NK-92 (cell line): ENCODE results near the gene IFIT1.
"Not testable (repeated sequence)": the region's sequence is repeated elsewhere in the genome, so short reads cannot be mapped to it uniquely, and the experiment has no call there.

Experiments used
- DNase-seq: peaks from one replicate; lab custom pipeline; 2025; ENCODE audit not compliant: unreplicated experiment; lab: John Stamatoyannopoulos, UW

Gene IFIT1, protein sequence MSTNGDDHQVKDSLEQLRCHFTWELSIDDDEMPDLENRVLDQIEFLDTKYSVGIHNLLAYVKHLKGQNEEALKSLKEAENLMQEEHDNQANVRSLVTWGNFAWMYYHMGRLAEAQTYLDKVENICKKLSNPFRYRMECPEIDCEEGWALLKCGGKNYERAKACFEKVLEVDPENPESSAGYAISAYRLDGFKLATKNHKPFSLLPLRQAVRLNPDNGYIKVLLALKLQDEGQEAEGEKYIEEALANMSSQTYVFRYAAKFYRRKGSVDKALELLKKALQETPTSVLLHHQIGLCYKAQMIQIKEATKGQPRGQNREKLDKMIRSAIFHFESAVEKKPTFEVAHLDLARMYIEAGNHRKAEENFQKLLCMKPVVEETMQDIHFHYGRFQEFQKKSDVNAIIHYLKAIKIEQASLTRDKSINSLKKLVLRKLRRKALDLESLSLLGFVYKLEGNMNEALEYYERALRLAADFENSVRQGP

DNA sequence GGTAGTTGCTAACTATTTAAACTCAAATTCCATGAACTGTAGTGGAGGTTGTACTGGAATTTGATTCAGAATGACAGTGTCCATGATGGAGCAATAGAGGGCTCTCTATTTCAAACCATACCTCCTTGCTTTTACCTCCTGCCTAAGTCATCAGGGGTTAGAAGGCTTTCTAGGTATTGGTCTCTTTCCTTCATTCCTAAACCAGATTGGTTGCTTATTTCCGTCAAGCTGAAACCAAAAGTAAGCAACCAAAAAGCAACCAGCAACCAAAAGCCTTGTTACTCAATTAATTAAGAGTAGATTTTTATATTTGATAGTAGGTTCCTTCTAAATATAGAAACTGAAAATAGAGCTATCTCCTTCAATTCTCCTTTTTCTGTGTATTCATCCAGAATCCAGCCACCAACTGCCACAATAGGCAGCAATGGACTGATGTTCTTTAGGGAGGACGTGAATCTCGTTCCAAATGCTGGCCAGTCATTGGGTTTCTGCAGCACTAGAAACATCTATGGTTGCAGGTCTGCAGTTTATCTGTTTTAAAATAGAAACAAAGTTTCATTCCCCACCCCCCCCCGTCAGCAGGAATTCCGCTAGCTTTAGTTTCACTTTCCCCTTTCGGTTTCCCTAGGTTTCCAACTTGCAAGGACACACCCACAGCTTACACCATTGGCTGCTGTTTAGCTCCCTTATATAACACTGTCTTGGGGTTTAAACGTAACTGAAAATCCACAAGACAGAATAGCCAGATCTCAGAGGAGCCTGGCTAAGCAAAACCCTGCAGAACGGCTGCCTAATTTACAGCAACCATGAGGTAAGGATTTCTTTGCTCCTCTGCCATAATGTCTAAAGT, at the start of gene IFIT1:
Gene IFIT1, plus strand, starts transcription at position 717 of the 850 bp plus-strand sequence. Its CDS starts 90 bp downstream, at position 807.
- no peak for DNase-seq

DNA sequence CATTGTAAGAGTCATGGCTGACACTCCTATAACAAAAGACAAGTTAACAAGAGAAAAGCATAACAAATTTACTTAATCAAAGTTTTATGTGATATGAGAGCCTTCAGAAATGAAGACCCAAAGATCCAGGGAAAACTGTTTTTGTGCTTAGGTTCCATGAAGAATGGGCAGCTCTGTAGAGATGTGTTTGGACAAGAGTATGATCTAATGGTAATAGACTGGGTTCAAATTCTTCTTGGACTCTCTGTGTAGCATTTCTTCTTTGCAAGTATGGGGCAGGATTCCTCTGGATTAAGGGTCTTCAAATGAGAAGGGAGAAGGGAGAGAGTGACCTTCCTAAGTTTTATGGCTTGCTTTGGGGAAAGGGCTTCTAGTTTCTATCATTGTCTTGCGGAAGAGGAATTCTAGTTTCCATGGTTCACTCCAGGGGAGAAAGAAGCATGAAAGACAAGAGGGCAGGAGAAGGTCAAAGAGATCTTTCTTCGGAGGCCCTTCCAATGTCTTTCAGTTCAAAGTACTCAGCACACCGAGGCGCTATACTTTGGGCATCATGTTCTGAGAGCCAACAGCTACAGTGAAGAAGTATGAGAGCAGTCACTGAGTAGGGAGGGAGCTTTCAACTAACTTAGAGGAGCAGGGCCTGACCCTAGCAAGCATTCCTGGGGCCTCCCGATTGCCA, 49.2 kb upstream of the IFIT1 start:
- DNase-seq = no peak

DNA sequence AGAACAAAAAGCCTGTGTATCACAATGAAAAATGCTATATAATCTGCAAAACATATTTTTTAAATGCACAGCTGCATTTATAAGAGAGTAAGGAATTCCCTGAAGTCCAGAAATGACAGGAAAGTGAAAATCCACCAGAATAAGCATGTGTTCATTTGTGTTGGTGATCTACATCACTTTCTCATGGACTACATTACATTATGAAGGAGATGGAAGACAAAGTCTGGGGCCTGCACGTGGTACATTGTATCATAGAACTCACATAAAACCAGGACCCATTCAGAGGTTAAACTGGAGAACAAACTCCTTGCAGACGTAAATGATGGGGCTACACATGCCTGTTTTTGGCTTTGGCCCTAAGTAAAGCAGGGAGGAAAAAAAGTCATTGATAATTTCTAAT, 48.3 kb upstream of the IFIT1 start:
- no peak for DNase-seq

DNA sequence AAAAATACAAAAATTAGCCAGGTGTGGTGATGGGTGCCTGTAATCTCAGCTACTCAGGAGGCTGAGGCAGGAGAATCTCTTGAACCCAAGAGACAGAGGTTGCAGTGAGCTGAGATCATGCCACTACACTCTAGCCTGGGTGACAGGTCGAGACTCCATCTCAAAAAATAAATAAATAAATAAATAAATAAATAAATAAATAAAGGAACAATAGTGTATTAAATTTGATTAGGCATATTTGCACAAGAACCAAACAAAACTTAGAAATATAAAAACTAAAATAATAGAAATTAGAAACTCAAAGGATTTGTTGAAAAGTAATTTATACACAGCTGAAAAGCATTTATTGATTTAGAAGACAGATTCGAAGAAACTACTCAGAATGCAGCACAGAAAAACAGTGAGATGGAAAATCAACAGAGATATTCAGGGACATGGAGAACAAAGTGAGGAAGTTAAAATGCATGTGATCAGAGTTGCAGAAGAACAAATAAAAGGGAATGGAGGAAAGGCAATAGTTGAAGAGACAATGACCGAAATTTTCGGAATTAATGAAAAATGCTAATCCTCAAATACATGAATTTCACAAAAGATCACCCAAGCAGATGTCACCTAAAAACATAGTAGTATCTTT, 46.9 kb upstream of the IFIT1 start:
- no peak for DNase-seq

DNA sequence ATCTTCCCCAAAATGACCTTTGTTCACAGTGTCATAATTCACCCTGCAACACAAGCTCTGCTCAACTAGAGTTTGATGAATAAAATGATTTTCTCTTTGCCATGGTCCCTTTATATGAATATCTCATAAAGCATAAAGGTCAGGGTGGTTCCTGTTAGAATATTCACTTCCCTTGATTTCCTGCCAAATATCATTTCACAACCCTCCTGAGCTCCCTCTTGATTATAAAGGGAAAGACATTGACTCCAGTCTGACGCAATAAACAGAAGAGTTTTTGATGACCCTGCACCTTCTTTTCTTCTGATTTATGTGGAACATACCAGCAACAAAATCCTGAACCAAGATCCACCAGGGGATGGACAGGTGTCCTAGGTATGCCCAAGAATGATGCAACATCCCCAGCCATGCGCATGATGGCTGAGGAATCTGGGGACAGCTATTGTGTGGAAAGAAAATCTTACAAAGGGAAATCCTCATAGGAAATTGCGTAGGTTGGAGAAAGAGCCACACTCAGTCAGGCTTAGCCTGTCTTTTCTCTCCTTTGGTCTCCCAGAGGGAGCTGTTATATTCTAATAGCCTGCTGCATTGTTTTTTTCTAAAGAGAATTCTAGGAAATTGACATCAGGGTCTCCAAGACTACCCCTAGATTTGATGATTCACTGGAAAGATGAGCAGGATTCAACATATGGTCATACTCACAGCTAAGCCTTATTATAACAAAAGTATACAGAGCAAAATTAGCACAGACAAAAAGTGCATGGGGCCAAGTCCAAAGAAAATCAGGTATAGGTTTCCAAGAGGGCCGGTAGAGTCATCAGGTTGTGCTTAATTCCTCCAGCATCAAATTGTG, 45.8 kb upstream of the IFIT1 start:
- no peak for DNase-seq

DNA sequence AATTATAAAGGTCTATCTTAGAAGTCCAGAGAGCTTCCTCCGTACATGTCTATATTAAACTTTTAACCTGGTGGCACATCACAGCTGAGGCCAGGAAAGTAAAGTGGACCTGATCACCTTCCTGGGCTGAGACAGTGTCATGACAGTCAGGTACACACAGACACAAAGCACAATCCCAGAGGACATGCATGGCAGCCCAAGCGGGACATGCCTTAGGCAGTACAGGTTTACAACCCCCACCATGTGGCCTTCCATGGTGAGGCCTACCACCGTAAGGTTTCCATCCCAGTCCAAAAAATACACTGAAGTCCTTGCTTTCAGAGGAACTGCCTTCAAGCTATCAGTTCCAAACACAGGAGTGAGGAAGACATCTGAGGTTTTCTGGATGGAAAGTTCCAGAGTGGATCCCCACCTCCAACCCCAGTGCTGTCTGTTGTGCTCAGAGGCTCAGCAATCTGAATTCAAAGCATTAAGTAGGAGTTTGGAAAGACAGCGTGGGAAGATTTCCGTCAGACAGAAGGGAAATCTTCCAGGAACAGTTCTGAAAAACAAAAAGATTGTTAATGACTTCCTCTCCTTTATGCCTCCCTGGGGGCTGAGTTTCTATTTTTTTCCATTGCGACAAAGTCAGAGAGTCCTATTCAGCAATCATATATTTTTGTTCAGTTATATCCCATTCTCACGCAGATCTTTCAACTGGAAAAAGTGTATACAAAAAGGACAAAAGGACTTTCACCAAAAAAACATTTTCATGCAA, 44.5 kb upstream of the IFIT1 start:
- no peak for DNase-seq

DNA sequence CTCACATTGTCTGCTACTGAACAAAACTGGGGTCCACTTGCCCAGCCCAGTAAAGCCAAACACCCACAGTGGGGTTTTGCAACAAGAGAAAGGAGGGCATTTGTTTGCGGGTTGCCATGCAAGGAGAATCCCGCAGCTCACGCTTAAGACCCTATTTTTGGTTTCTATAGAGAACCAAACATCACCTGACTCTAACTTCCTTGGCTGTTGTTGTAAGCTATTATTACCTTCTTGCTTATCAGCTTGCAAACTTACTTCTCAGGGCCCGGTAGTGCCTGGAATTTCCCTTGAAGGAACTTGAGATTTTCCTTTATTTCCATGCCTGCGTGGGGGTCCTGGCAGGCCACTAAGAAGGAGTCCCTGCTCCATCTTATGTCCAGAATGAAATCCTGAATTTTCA, 43.9 kb upstream of the IFIT1 start:
- DNase-seq = no peak

DNA sequence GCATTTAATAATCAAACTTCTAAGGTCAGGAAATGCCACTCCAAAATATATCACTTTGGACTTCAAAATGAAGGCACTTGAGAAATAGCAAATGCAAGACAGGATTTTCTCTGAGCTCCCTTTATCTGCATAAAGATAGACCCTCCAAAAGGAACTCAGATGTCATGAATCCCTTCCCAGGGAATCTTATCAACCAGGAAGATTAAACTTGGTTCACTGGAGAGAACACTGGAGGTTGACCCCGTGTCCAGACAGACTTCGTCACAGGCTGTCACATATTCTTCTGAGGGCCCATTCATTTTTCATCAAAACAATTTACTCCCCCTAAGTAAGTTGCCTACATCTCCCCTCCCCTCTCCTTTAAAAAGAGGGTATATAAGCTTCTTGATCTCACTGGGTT, 43.4 kb upstream of the IFIT1 start:
- no peak for DNase-seq

DNA sequence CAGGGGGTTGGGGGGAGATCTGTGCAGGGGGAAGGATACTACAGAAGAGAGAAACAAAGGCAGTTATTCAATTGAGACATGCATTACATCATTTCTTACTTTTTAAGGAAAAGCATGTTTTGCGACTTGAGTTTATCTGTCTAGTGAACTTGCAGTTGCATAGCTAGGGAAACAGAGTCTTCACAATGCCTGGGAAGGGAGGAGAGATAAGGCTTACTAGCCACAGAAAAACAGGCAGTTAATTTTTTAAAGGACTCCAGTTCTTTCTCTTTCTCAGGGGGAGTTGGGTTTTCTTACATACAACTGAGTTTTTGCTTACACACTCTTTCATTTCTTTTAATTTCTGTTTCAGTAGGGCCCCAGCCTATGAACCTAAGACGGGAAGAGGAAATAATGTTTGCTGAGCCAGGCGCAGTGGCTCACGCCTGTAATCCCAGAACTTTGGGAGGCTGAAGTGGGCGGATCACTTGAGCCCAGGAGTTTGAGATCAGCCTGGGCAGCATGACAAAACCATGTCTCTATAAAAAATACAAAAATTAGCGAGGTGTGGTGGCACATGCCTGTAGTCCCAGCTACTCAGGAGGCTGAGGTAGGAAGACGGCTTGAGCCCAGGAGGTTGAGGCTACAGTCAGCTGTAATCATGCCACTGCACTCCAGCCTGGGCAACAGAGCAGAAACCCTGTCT, 41.6 kb upstream of the IFIT1 start:
- not testable (repeated sequence) for DNase-seq

DNA sequence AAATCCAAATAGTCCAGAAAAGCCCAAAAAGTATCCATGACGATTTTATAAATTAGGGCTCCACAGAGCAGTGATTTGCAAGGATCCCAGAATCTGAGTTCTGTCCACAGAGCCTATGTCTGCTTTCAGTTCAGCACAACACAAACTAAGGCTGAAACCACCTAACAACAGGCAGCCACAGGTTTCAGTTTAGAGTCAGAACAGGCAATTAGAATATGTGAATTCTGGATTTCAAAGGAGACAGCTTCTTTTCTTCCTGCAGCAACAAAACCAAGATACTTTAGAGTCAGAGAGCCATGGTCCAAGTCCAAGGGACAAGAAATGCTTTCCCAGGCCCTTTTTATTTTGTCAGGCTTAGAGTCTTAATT, 41.0 kb upstream of the IFIT1 start:
- DNase-seq = no peak

DNA sequence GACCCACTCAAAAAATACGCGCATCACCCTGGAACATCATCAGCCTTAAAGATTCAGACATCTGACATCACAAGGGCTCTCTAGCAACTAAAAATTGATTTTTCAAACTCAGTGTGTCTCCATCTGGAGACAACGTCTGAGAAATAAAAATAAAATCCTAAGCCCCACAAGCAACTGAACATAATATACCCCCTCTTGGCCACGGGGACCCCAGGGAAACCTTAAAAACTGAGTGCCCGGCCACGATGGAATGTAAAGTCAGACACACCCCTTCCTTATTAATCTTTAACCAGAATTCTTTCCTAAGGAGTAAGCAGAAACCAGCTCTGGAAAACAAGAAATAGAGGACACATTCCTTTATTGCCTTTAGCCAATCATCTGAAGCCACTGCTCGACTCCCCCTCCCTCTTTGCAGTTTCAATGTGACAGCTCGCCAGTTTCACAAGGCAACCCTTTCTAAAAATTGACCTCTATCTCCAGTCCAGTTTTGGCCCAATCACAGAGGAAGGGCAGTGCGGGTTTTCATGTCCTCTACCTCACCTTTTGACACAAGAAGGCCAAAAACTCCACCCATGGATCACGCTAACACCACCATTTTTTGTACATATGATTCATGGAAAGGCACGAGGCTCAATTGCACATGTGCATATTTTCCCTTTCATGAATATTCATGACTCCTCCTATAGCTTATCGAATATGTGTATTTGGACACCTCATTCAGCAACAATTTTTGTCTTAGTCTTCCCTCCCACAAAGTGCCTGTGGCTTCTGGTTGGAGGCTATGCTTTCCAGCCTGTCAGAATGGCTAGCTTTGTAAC, 40.4 kb upstream of the IFIT1 start:
- no peak for DNase-seq

DNA sequence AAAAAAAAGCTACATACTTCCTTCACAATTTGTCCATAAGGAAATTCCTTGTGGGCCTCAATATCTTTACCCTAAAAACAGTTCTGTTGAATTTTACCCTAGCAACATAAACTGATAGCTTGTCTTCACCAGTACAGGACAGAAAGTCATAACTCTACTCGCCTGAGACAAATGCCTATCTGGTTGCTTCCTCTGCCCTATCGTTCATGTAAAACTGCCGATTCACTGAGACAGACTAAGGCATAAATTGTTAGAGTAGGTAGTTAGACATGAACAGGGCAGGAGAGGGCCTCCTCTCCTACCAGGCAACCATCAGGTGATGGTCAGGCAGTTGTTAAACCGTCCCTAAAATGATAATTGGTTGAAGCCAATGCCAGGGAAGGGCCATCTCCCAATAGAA, 39.6 kb upstream of the IFIT1 start:
- no peak for DNase-seq

DNA sequence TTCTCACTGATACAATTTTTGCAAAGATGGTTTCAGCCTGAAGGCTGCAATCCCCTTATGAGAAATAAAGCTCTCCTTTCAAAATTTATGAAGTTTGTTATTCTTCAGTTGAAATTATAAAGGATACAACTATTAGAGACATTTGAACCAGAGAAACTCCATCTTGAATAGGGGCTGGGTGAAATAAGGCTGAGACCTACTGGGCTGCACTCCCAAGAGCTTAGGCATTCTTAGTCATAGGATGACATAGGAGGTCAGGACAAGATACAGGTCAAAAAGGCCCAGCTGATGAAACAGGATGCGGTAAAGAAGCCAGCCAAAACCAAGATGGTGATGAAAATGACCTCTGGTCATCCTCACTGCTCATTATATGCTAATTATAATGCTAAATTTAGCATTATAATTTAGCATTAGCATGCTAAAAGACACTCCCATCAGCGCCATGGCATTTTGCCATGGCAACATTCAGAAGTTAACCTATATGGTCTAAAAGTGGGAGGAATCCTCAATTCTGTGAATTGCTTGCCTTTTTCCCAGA, 37.0 kb upstream of the IFIT1 start:
- DNase-seq = no peak

DNA sequence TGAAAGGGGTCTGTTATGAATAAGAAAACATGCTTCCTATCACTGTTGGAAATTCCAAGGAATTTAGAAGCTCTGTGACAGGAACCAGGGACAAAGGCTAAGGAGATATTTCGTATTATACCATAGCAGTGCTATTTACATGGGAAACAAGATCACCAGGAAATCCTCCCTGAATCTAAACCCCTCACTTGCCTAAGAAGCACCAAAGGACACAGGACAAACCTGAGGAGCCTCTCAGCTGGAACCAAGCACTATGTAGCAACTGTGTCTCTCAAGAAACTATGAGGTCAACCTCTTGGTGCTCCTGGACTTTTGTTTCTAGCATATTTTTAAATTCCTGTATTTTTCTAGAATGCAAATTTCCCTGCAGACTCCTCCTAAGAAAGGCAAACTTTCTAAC, 35.3 kb upstream of the IFIT1 start:
- no peak for DNase-seq

DNA sequence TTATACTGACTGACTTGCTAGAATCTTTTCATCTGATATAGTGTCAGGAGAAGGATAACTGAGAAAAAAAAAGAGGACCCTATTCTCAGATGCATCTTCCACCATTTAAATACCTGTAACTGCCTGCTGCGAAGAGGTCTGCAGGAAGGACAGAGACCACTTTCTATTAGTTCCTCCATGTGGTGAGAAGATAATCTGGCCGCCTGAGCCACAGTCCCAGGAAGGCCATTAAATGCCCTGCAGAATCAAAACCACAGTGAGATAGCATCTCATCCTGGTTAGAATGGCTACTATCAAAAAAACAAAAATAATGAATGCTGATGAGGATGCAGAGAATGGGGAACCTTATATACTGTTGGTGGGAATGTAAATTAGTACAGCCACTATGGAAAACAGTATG, 34.4 kb upstream of the IFIT1 start:
- DNase-seq = no peak

DNA sequence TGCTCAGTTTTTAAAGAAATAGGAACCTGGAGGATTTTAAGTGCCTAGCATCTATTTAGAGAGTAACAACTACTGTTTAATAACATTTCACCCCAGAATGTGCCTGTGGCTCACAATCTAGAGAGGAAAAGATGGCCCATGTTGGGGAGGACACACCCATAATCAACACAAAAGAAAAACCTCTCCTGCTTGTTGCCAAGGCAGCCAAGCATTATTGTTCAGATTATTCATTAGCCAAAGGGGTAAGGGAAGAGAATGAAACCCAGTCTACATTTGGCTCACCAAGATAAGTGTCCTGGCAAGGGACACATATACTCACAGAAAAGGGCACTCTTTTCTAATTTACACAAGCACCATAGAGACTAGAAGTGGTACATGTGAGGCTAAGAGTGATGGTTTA, 32.3 kb upstream of the IFIT1 start:
- DNase-seq = no peak

DNA sequence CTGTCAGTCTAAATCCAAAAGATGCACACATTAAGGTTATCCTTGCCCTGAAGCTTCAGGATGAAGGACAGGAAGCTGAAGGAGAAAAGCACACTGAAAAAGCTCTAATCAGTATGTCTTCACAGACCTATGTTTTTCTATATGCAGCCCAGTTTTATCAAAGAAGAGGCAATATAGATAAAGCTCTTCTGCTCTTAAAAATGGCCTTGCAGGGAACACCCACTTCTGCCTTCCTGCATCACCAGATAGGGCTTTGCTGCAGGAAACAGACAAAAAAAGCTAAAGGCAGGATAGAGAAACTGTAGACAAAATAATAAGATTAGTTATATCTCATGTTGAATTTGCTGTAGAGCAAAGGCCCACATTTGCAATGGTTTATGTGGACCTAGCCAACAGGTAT, 29.5 kb upstream of the IFIT1 start:
- DNase-seq = no peak
